Measurements from ENCODE around the gene LHPP.

DNA sequence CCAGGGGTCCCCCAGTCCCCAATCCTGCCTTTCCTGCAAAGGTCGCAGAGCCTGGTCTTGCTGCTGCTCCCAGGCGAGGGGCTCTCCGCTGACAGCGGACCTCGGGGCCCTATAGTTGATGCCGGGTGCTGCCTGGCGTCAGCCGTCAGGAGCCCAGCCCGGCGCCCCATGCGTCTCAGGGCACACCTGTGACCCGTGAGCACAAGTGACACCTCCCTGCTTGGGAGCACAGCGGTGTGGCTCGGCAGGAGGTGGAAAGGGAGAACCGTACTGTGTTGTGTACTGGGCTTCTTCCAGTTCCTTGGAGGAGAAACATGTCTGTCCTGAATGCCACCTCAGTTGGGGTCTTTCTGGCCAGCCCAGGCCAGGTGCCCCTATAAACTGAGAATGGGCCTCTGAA lies 56.7 kb downstream of the LHPP start:
- no peak for TF ChIP-seq ZFX (IDR thresholded peaks at IDR 0.05)
- TF ChIP-seq, protein P1, sequence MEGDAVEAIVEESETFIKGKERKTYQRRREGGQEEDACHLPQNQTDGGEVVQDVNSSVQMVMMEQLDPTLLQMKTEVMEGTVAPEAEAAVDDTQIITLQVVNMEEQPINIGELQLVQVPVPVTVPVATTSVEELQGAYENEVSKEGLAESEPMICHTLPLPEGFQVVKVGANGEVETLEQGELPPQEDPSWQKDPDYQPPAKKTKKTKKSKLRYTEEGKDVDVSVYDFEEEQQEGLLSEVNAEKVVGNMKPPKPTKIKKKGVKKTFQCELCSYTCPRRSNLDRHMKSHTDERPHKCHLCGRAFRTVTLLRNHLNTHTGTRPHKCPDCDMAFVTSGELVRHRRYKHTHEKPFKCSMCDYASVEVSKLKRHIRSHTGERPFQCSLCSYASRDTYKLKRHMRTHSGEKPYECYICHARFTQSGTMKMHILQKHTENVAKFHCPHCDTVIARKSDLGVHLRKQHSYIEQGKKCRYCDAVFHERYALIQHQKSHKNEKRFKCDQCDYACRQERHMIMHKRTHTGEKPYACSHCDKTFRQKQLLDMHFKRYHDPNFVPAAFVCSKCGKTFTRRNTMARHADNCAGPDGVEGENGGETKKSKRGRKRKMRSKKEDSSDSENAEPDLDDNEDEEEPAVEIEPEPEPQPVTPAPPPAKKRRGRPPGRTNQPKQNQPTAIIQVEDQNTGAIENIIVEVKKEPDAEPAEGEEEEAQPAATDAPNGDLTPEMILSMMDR (conservative IDR thresholded peaks at IDR 0.05) = no peak
